IMR-90 (cell line): ENCODE data around the gene DRD2. TPM values are rescaled to one million over a fixed set of nuclear protein-coding genes. Genes with fewer than 3 reads are reported as not detected.

ENCODE experiments used
- ATAC-seq: fragments of 200-7000 bp; cut with Tn5 transposase; 2 replicates; pipeline ENCODE4 v1.9.1; 2020; ENCODE audit warnings: low read depth, mild to moderate bottlenecking, moderate library complexity
- BruUV-seq: library from RNA; stranded (reverse); fragments of 400-500 nt; replicated peaks from 2 replicates; lab custom pipeline; 2021; lab: Mats Ljungman, UMichigan
- CTCF ChIA-PET: fragments of 300-600 bp; formaldehyde crosslinking; extraction: SDS; loops from one replicate; lab custom pipeline; 2021; ENCODE audit warnings: antibody characterized with exemption; lab: Yijun Ruan, JAX
- POLR2A ChIA-PET: fragments of 300-600 bp; sonication (Branson Sonifier 250); formaldehyde crosslinking; loops from one replicate; lab custom pipeline; 2022; ENCODE audit warnings: antibody characterized with exemption; ENCODE audit not compliant: unreplicated experiment; lab: Charles Lee
- DNase-seq: peaks from one replicate; pipeline ENCODE4 v3.0.0; 2013
- H2AFZ ChIP-seq: replicated peaks from 2 replicates; pipeline ENCODE3; 2013; ENCODE audit warnings: low read length, mild to moderate bottlenecking; ENCODE audit not compliant: poor library complexity
- H2AK5ac ChIP-seq: 2 replicates; pipeline ENCODE4 v1.6.1; 2013; ENCODE audit warnings: low read depth, low read length, inconsistent platforms
- H2AK9ac ChIP-seq: replicated peaks from 2 replicates; pipeline ENCODE3; 2013; ENCODE audit warnings: mild to moderate bottlenecking, low read depth, low read length, moderate library complexity; ENCODE audit not compliant: poor library complexity
- H2BK120ac ChIP-seq: 2 replicates; pipeline ENCODE4 v1.6.1; 2013; ENCODE audit warnings: low read depth, low read length, inconsistent platforms
- H2BK15ac ChIP-seq: 3 replicates; pipeline ENCODE4 v1.6.1; 2013; ENCODE audit warnings: low read depth, low read length, inconsistent platforms
- H2BK20ac ChIP-seq: 2 replicates; pipeline ENCODE4 v1.6.1; 2013; ENCODE audit warnings: low read depth, mild to moderate bottlenecking, inconsistent platforms, low read length, moderate library complexity
- H2BK5ac ChIP-seq: 2 replicates; pipeline ENCODE4 v1.6.1; 2013; ENCODE audit warnings: mild to moderate bottlenecking, low read depth, low read length, inconsistent platforms; ENCODE audit not compliant: poor library complexity, severe bottlenecking
- H3K14ac ChIP-seq: replicated peaks from 2 replicates; pipeline ENCODE4 v1.6.1; 2013; ENCODE audit warnings: low read depth, low read length, inconsistent platforms
- H3K18ac ChIP-seq: 2 replicates; pipeline ENCODE4 v1.6.1; 2013; ENCODE audit warnings: low read depth, low read length, control low read depth
- H3K23ac ChIP-seq: 2 replicates; pipeline ENCODE4 v1.6.1; 2013; ENCODE audit warnings: low read depth, low read length, inconsistent platforms
- H3K27ac ChIP-seq: 2 replicates; pipeline ENCODE4 v1.5.1; 2013; ENCODE audit warnings: mild to moderate bottlenecking, control low read depth, low read length; ENCODE audit not compliant: insufficient read depth
- H3K27me3 ChIP-seq: 2 replicates; pipeline ENCODE4 v1.6.1; 2013; ENCODE audit warnings: low read length; ENCODE audit not compliant: control insufficient read depth, insufficient read depth
- H3K36me3 ChIP-seq: 2 replicates; pipeline ENCODE4 v1.6.1; 2013; ENCODE audit warnings: low read length, mixed read lengths; ENCODE audit not compliant: control insufficient read depth, insufficient read depth
- H3K4ac ChIP-seq: 2 replicates; pipeline ENCODE4 v1.6.1; 2013; ENCODE audit warnings: low read depth, low read length, inconsistent platforms
- H3K4me1 ChIP-seq: 2 replicates; pipeline ENCODE4 v1.6.1; 2013; ENCODE audit warnings: low read length, mixed read lengths; ENCODE audit not compliant: control insufficient read depth, insufficient read depth
- H3K4me2 ChIP-seq: 2 replicates; pipeline ENCODE4 v1.6.1; 2013; ENCODE audit warnings: low read depth, mild to moderate bottlenecking, control low read depth, low read length, moderate library complexity
- H3K4me3 ChIP-seq: 2 replicates; pipeline ENCODE4 v1.5.1; 2013; ENCODE audit warnings: low read depth, mild to moderate bottlenecking, control low read depth, low read length, moderate library complexity; ENCODE audit not compliant: insufficient read depth
- H3K56ac ChIP-seq: 2 replicates; pipeline ENCODE4 v1.6.1; 2013; ENCODE audit warnings: low read length, inconsistent platforms; ENCODE audit not compliant: insufficient read depth; ENCODE audit errors: extremely low read depth
- H3K79me1 ChIP-seq, 2 experiments: 2 replicates each; pipeline ENCODE4 v1.6.1; 2013; ENCODE audit warnings: low read length in 2 of 2, inconsistent platforms in 1 of 2, low read depth in 1 of 2
- H3K9ac ChIP-seq: 2 replicates; pipeline ENCODE4 v1.6.1; 2013; ENCODE audit warnings: low read depth, low read length, control low read depth
- H3K9me1 ChIP-seq: 2 replicates; pipeline ENCODE4 v1.6.1; 2013; ENCODE audit warnings: low read length, inconsistent platforms; ENCODE audit not compliant: insufficient read depth
- H3K9me3 ChIP-seq: 2 replicates; pipeline ENCODE4 v1.6.1; 2013; ENCODE audit warnings: low read length; ENCODE audit not compliant: control insufficient read depth, insufficient read depth
- H4K20me1 ChIP-seq: 2 replicates; pipeline ENCODE4 v1.6.1; 2013; ENCODE audit warnings: low read length, inconsistent platforms; ENCODE audit not compliant: insufficient read depth
- H4K5ac ChIP-seq: 2 replicates; pipeline ENCODE4 v1.6.1; 2013; ENCODE audit warnings: mild to moderate bottlenecking, low read depth, low read length, control low read depth
- H4K8ac ChIP-seq, 2 experiments: 2 replicates each; pipeline ENCODE4 v1.6.1; 2013; ENCODE audit warnings: low read depth in 2 of 2, low read length in 2 of 2, control low read depth in 1 of 2, inconsistent platforms in 1 of 2
- H4K91ac ChIP-seq: 2 replicates; pipeline ENCODE4 v1.6.1; 2013; ENCODE audit warnings: low read depth, low read length, inconsistent platforms; ENCODE audit not compliant: insufficient read depth
- CTCF ChIP-seq: conservative IDR thresholded peaks from 2 replicates; pipeline ENCODE4 v1.5.1; 2012; ENCODE audit warnings: mild to moderate bottlenecking, low read depth, low read length, improper control_type of control experiment
- NFE2L2 ChIP-seq: fragments of 150-350 bp; IDR thresholded peaks from 2 replicates; pipeline ENCODE4 v1.6.1; 2016; ENCODE audit warnings: low read depth, mild to moderate bottlenecking, low read length
- POLR2A ChIP-seq: IDR thresholded peaks from 2 replicates; pipeline ENCODE4 v1.6.1; 2012; ENCODE audit warnings: mild to moderate bottlenecking, low read depth, low read length
- SMC3 ChIP-seq: fragments of 150-350 bp; IDR thresholded peaks from 2 replicates; pipeline ENCODE4 v1.6.1; 2016; ENCODE audit warnings: low read depth, mild to moderate bottlenecking, antibody characterized with exemption, low read length, moderate library complexity
- WGBS, 2 experiments: methylation state at CpG; one replicate each; pipeline versions ENCODE4 v1.1.5 to v1.1.7; 2013; ENCODE audit warnings: missing lambda C conversion rate in 2 of 2; ENCODE audit not compliant: insufficient read length in 1 of 2; ENCODE audit errors: extremely low coverage in 2 of 2; 5-methylcytosine and 5-hydroxymethylcytosine counted together
- dilution Hi-C: fragments of 300-500 bp; cut with HindIII; formaldehyde crosslinking; loops from one replicate; pipeline ENCODE4 v1.14.3; 2018; ENCODE audit warnings: low sequenced_read_pairs; ENCODE audit not compliant: unreplicated experiment
- in situ Hi-C: fragments of 300-500 bp; cut with MboI; formaldehyde crosslinking; loops from 3 replicates; pipeline ENCODE4 v1.14.3; 2019; ENCODE audit warnings: low sequenced_read_pairs, inconsistent platforms, mixed read lengths
- intact Hi-C: fragments of 100-400 bp; cut with micrococcal nuclease; formaldehyde crosslinking; loops from 2 replicates; pipeline ENCODE4 v1.10.0; 2022
- polyA plus RNA-seq, 3 experiments: library from polyadenylated mRNA; depleted of rRNA; stranded (reverse); fragments of >200 nt; gene quantifications; 2 replicates each; pipeline ENCODE4 v1.2.3, GENCODE V29; 2012; ENCODE audit warnings: low replicate concordance in 1 of 3
- total RNA-seq: library from RNA; depleted of rRNA; stranded (reverse); fragments of >200 nt; gene quantifications from 2 replicates; pipeline ENCODE4 v1.2.3, GENCODE V29; 2012

The DRD2 gene
- total and polyA plus RNA-seq, 2 of the 4 experiments (the other 2 are of a cell fraction) = not detected

- no peak overlapping the region for H3K56ac ChIP-seq
- H3K4me3 ChIP-seq = no peak overlapping the region
- H3K9ac ChIP-seq = no peak overlapping the region
- H3K27ac ChIP-seq = no peak overlapping the region
- ATAC-seq (no peak), DNase-seq (no peak)
- in situ Hi-C loops = no loop called here
- no peaks in the 10 kb centered on the region for H3K4me1 ChIP-seq
- no peak overlapping the region for H2BK120ac ChIP-seq
- H4K20me1 ChIP-seq = no peaks in the 10 kb centered on the region
- H3K79me1 ChIP-seq = no peaks in the 10 kb centered on the region
- no peak overlapping the region for H3K18ac ChIP-seq
- dilution Hi-C loops = no loop called here
- H3K4ac ChIP-seq = no peak overlapping the region
- H3K23ac ChIP-seq = no peak overlapping the region
- H2AK5ac ChIP-seq = no peak overlapping the region
- no peak overlapping the region for H2AK9ac ChIP-seq
- POLR2A ChIA-PET = no interaction called here
- TF ChIP-seq CTCF (no peak), NFE2L2 (no peak), SMC3 (no peak), POLR2A (no peak)
- no peak overlapping the region for H2BK5ac ChIP-seq
- CTCF ChIA-PET = no interaction called here
- H2BK15ac ChIP-seq = no peak overlapping the region
- H2AFZ ChIP-seq = peak overlapping the region; percentile 7
- H3K14ac ChIP-seq = no peak overlapping the region
- no peak overlapping the region for H3K4me2 ChIP-seq
- H3K9me3 ChIP-seq = no peaks in the 10 kb centered on the region
- H3K9me1 ChIP-seq = no peaks in the 10 kb centered on the region
- WGBS, 2 experiments = no CpG with 5 or more reads among the region's 2 CpGs
- BruUV-seq = no TSS peak
- no peaks in the 10 kb centered on the region for H3K36me3 ChIP-seq
- intact Hi-C loops = no loop called here
- H4K8ac ChIP-seq = no peak overlapping the region
- H2BK20ac ChIP-seq = no peak overlapping the region
- no peak overlapping the region for H4K91ac ChIP-seq
- no peak overlapping the region for H4K5ac ChIP-seq
- peaks cover 2% of the 10 kb centered on the region for H3K27me3 ChIP-seq
Measured at GRCh38 chr11:113417428-113417827, 57.8 kb downstream of the DRD2 start.
